K562 (cell line): ENCODE data around the gene GPR39.

Experiments
- ATF7 ChIP-seq: fragments of 450-650 bp; IDR thresholded peaks from 2 replicates; pipeline ENCODE4 v1.7.1; 2014; ENCODE audit warnings: mild to moderate bottlenecking, moderate library complexity
- E2F6 ChIP-seq, 2 experiments: IDR thresholded peaks; 2 replicates each; pipeline ENCODE4 v1.6.1; 2011; ENCODE audit warnings: borderline replicate concordance in 1 of 2, control low read depth in 1 of 2, low read depth in 1 of 2, low read length in 1 of 2, mild to moderate bottlenecking in 1 of 2, mixed read lengths in 1 of 2, moderate library complexity in 1 of 2; ENCODE audit not compliant: insufficient read depth in 1 of 2, insufficient read length in 1 of 2, poor library complexity in 1 of 2, severe bottlenecking in 1 of 2; ENCODE audit errors: extremely low read depth in 1 of 2
- KDM2B ChIP-seq: fragments of 250-450 bp; sonication (Bioruptor Pico); IDR thresholded peaks from 2 replicates; pipeline ENCODE4 v1.8.0; 2021; ENCODE audit warnings: mild to moderate bottlenecking, moderate library complexity
- MAX ChIP-seq: sonication (generic); formaldehyde crosslinking; IDR thresholded peaks from 2 replicates; pipeline ENCODE4 v1.9.0; 2022; ENCODE audit warnings: mild to moderate bottlenecking, missing genetic modification reagents
- MTA1 ChIP-seq: fragments of 450-650 bp; IDR thresholded peaks from 2 replicates; pipeline ENCODE4 v1.6.1; 2017; ENCODE audit warnings: borderline replicate concordance
- NR4A1 ChIP-seq, 2 experiments: fragments of 250-450 bp in 1 of 2; fragments of 450-650 bp in 1 of 2; sonication (Bioruptor Pico) in 1 of 2; IDR thresholded peaks; 2 replicates each; pipeline versions ENCODE4 v1.4.0 to v1.6.1; 2016 to 2020; ENCODE audit warnings: mild to moderate bottlenecking in 2 of 2, missing compliant biosample characterization in 1 of 2, missing genetic modification characterization in 1 of 2, moderate library complexity in 1 of 2
- POLR2A ChIP-seq: fragments of 450-650 bp; conservative IDR thresholded peaks from 2 replicates; pipeline ENCODE4 v1.6.1; 2016
- RFX5 ChIP-seq: IDR thresholded peaks from 2 replicates; pipeline ENCODE4 v1.6.1; 2011; ENCODE audit warnings: low read depth, mild to moderate bottlenecking, improper control_type of control experiment, low read length
- TEAD1 ChIP-seq, 2 experiments: fragments of 450-650 bp in 1 of 2; sonication (generic) in 1 of 2; formaldehyde crosslinking; IDR thresholded peaks; 2 replicates each; pipeline versions ENCODE4 v1.4.0 to v1.8.0; 2020 to 2022; ENCODE audit warnings: mild to moderate bottlenecking in 2 of 2, missing genetic modification reagents in 1 of 2
- TGIF2 ChIP-seq: sonication (generic); formaldehyde crosslinking; IDR thresholded peaks from 2 replicates; pipeline ENCODE4 v1.8.1; 2022; ENCODE audit warnings: mild to moderate bottlenecking, missing genetic modification reagents, moderate library complexity
- USF2 ChIP-seq: sonication (generic); formaldehyde crosslinking; IDR thresholded peaks from 2 replicates; pipeline ENCODE4 v1.5.0; 2020; ENCODE audit warnings: missing genetic modification reagents
- ZFP30 ChIP-seq: fragments of 250-450 bp; sonication (Bioruptor Pico); IDR thresholded peaks from 2 replicates; pipeline ENCODE4 v1.8.0; 2022; ENCODE audit warnings: moderate library complexity, mild to moderate bottlenecking, inconsistent platforms, borderline replicate concordance
- TF ChIP-seq, protein P1 (sequence below): IDR thresholded peaks from 2 replicates; pipeline ENCODE4 v1.6.1; 2012; ENCODE audit warnings: low read depth, low read length, improper control_type of control experiment, borderline replicate concordance

DNA sequence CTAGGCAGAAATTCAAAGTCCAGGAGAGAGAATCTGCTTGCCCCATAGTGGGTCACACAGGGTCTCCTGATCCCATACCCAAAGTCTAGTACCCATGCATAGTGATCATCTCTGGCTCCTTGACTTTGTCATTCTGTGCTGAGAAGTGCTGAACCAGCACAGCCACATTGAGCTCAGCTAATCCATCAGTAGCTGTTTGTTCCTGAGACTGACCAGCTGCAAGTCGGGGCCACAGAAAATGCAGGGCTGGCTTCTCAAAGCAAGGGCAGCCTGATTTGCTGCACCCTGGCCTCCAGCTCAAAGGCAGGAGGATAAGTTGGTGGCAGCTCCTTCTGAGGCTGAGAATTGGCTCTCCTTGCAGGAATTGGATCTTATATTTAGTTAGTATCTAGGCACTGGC, 181.2 kb downstream of the GPR39 start:
- TF ChIP-seq KDM2B (no peak), POLR2A (no peak), TGIF2 (CRISPR knock-in tag) (no peak), USF2 (CRISPR knock-in tag) (no peak), E2F6 (IDR thresholded peaks at IDR 0.05; ENCODE audit: borderline replicate concordance in 1 of 2, extremely low read depth in 1 of 2, insufficient read depth in 1 of 2, insufficient read length in 1 of 2, low read depth in 1 of 2, low read length in 1 of 2, poor library complexity in 1 of 2, severe bottlenecking in 1 of 2) (no peak), MTA1 (no peak), RFX5 (no peak), ZFP30 (CRISPR knock-in tag) (no peak), TEAD1 (CRISPR knock-in tag; IDR thresholded peaks at IDR 0.05) (no peak), ATF7 (no peak), MAX (CRISPR knock-in tag) (no peak), NR4A1 (CRISPR knock-in tag; IDR thresholded peaks at IDR 0.05) (no peak), NR4A1 (tag; IDR thresholded peaks at IDR 0.05) (no peak)
- TF ChIP-seq, protein P1, sequence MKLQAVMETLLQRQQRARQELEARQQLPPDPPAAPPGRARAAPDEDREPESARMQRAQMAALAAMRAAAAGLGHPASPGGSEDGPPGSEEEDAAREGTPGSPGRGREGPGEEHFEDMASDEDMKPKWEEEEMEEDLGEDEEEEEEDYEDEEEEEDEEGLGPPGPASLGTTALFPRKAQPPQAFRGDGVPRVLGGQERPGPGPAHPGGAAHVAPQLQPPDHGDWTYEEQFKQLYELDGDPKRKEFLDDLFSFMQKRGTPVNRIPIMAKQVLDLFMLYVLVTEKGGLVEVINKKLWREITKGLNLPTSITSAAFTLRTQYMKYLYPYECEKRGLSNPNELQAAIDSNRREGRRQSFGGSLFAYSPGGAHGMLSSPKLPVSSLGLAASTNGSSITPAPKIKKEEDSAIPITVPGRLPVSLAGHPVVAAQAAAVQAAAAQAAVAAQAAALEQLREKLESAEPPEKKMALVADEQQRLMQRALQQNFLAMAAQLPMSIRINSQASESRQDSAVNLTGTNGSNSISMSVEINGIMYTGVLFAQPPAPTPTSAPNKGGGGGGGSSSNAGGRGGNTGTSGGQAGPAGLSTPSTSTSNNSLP = no peak
